GM12891 (cell line): ENCODE results near the gene MKLN1.
"Not testable (repeated sequence)": the region's sequence is repeated elsewhere in the genome, so short reads cannot be mapped to it uniquely, and the experiment has no call there.

Source experiments
- DNase-seq: peaks from one replicate; pipeline ENCODE4 v3.0.0; 2011; ENCODE audit warnings: low spot score; ENCODE audit not compliant: insufficient read length
- FAIRE-seq: peaks from 2 replicates; lab custom pipeline; 2011; peaks lifted over from hg19 to GRCh38; lab: Jason Lieb, UNC
- PAX5 ChIP-seq: IDR thresholded peaks from 2 replicates; pipeline ENCODE4 v1.6.1; 2011; ENCODE audit warnings: low read length, moderate library complexity, mild to moderate bottlenecking; ENCODE audit not compliant: insufficient read depth, severe bottlenecking
- POLR2A ChIP-seq: IDR thresholded peaks from 2 replicates; pipeline ENCODE4 v1.6.1; 2011; ENCODE audit warnings: low read depth, low read length, control low read depth
- POLR2AphosphoS5 ChIP-seq: IDR thresholded peaks from 2 replicates; pipeline ENCODE4 v1.6.1; 2011; ENCODE audit warnings: low read depth, low read length, control low read depth
- POU2F2 ChIP-seq: IDR thresholded peaks from 2 replicates; pipeline ENCODE4 v1.6.1; 2011; ENCODE audit warnings: low read depth, mild to moderate bottlenecking, control low read depth, low read length, moderate library complexity
- SPI1 ChIP-seq: IDR thresholded peaks from 2 replicates; pipeline ENCODE4 v1.6.1; 2011; ENCODE audit warnings: low read depth, low read length, control low read depth
- TAF1 ChIP-seq: IDR thresholded peaks from 2 replicates; pipeline ENCODE4 v1.6.1; 2011; ENCODE audit warnings: low read depth, low read length, control low read depth

MKLN1 gene

GRCh38 chr7:131508754-131509486, 181.2 kb downstream of the MKLN1 start:
- DNase-seq = no peak
- TF ChIP-seq TAF1 (no peak), SPI1 (no peak), POLR2A (no peak), POLR2AphosphoS5 (no peak), PAX5 (no peak), POU2F2 (no peak)
- FAIRE-seq = no peak

- no peak for DNase-seq
- FAIRE-seq = no peak
- TF ChIP-seq PAX5 = no peak
- no peak for TF ChIP-seq POU2F2
- no peak for TF ChIP-seq SPI1
- TF ChIP-seq POLR2AphosphoS5 = no peak
- TF ChIP-seq TAF1 = no peak
- TF ChIP-seq POLR2A = no peak
Measured at GRCh38 chr7:131509781-131510180, 182.1 kb downstream of the MKLN1 start.

GRCh38 chr7:131511071-131511470, 183.4 kb downstream of the MKLN1 start:
- no peak for DNase-seq
- TF ChIP-seq TAF1 = no peak
- FAIRE-seq = no peak

GRCh38 chr7:131511774-131512535, 184.3 kb downstream of the MKLN1 start:
- no peak for TF ChIP-seq POU2F2
- no peak for TF ChIP-seq POLR2AphosphoS5
- no peak for TF ChIP-seq SPI1
- no peak for TF ChIP-seq PAX5
- no peak for TF ChIP-seq TAF1
- TF ChIP-seq POLR2A = no peak
- FAIRE-seq (no peak), DNase-seq (no peak)

GRCh38 chr7:131513245-131514061, 185.8 kb downstream of the MKLN1 start:
- TF ChIP-seq SPI1 = no peak
- no peak for TF ChIP-seq POLR2A
- no peak for TF ChIP-seq POU2F2
- no peak for TF ChIP-seq TAF1
- no peak for TF ChIP-seq POLR2AphosphoS5
- no peak for TF ChIP-seq PAX5
- FAIRE-seq (peak; percentile 85), DNase-seq (peak; percentile 64)

- DNase-seq, FAIRE-seq: not testable (repeated sequence)
Measured at GRCh38 chr7:131515471-131515870, 187.8 kb downstream of the MKLN1 start.

- FAIRE-seq (no peak), DNase-seq (no peak)
- TF ChIP-seq POLR2A = no peak
- TF ChIP-seq TAF1 = no peak
- no peak for TF ChIP-seq POLR2AphosphoS5
- TF ChIP-seq POU2F2 = no peak
- no peak for TF ChIP-seq SPI1
- no peak for TF ChIP-seq PAX5
Measured at GRCh38 chr7:131517218-131517923, 189.7 kb downstream of the MKLN1 start.

GRCh38 chr7:131518626-131519025, 190.9 kb downstream of the MKLN1 start:
- TF ChIP-seq POLR2A = no peak
- TF ChIP-seq POU2F2 = no peak
- no peak for TF ChIP-seq PAX5
- TF ChIP-seq TAF1 = no peak
- no peak for TF ChIP-seq SPI1
- no peak for TF ChIP-seq POLR2AphosphoS5
- FAIRE-seq (no peak), DNase-seq (no peak)

- DNase-seq = no peak
- TF ChIP-seq SPI1 (no peak), TAF1 (no peak), PAX5 (no peak), POLR2AphosphoS5 (no peak), POU2F2 (no peak), POLR2A (no peak)
- FAIRE-seq = no peak
Measured at GRCh38 chr7:131521651-131522163, 194.0 kb downstream of the MKLN1 start.
